ENCODE measurements around the gene CARD9.
A peak's percentile ranks its signal among the peaks of the same experiment; 100 is the strongest.

The CARD9 gene

GRCh38 chr9:136329211-136329627, 44.2 kb downstream of the CARD9 start:
- ChIA-PET CTCF (interaction anchor here (0.6 to 2.9 kb wide), 7 partner anchors 11 to 400 kb away, joined by 3 to 23 read pairs (median 3); no protein-coding TSS in a partner anchor), POLR2A (interaction anchor here (0.7 to 2.0 kb wide), 3 partner anchors 17 to 42 kb away, joined by 3 to 6 read pairs (median 4); no protein-coding TSS in a partner anchor)
- Histone ChIP-seq H3K4me3 (ENCODE audit: low read depth, low read length) (no peak overlapping the region), H3K9me3 (ENCODE audit: control insufficient read depth, insufficient read depth, low read depth, low read length) (no peaks in the 10 kb centered on the region), H3K27ac (ENCODE audit: extremely low read depth, low read depth, low read length) (peak overlapping the region; percentile 66; the same call in 1 of the 2 replicates), H3K36me3 (ENCODE audit: control insufficient read depth in 2 of 2, insufficient read depth in 1 of 2, low read length in 2 of 2) (peaks cover 0 to 11% of the 10 kb centered on the region in 2 experiments; a peak in 1 of 3 replicates), H3K4me1 (ENCODE audit: control insufficient read depth, insufficient read depth, low read length) (peaks cover 8% of the 10 kb centered on the region)
- TF ChIP-seq GLIS2 (tag by site-specific recombination; IDR thresholded peaks at IDR 0.05) (peak; percentile 47), ZIC2 (tag by site-specific recombination; IDR thresholded peaks at IDR 0.05) (peak; percentile 89), ZFHX2 (tag by site-specific recombination; conservative IDR thresholded peaks at IDR 0.05) (peak; percentile 93), EGR2 (tag by site-specific recombination; IDR thresholded peaks at IDR 0.05; ENCODE audit: low read depth) (peak; percentile 89), GLIS1 (tag by site-specific recombination; IDR thresholded peaks at IDR 0.05) (peak; percentile 90), ZNF426 (tag by site-specific recombination; IDR thresholded peaks at IDR 0.05) (no peak)

DNA sequence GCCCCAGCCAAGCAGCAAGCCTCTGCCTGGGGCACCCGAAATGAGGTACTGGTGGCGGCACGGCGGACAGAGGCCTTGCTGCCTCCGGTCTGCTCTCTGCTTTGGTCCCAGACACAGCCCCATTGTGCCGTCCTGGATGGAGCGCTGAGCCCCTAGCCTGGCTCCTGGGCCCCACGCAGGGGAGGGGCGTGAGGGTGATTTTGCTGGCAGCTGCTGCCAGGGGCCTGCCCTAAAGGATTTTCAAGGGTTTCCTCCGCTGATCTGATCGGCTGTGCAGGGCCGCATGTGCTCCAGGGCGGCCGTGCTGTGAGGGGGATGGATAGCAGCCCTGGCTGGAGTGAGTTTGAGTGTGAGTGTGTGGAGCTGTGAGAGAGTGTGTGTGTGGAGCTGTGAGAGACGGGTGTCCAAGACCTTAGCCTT, 44.8 kb downstream of the CARD9 start:
- peaks cover 8% of the 10 kb centered on the region for H3K4me1 ChIP-seq (ENCODE audit: control insufficient read depth, insufficient read depth, low read length)
- peak overlapping the region; percentile 58 for H3K4me3 ChIP-seq (ENCODE audit: low read depth, low read length)
- H3K9me3 ChIP-seq (ENCODE audit: control insufficient read depth, insufficient read depth, low read depth, low read length), result no peaks in the 10 kb centered on the region
- peak overlapping the region; percentile 66; the same call in 1 of the 2 replicates for H3K27ac ChIP-seq (ENCODE audit: extremely low read depth, low read depth, low read length)
- H3K36me3 ChIP-seq (ENCODE audit: control insufficient read depth in 2 of 2, insufficient read depth in 1 of 2, low read length in 2 of 2), result peaks cover 0 to 9% of the 10 kb centered on the region in 2 experiments; a peak in 1 of 3 replicates
- ChIA-PET CTCF (interaction anchor here (0.6 to 2.9 kb wide), 5 partner anchors 11 to 401 kb away, joined by 3 to 23 read pairs (median 3); no protein-coding TSS in a partner anchor), POLR2A (interaction anchor here (0.8 to 2.0 kb wide), 3 partner anchors 18 to 42 kb away, joined by 3 to 8 read pairs (median 6); no protein-coding TSS in a partner anchor)
- TF ChIP-seq ZNF692 (tag by site-specific recombination; IDR thresholded peaks at IDR 0.05) (peak; percentile 89), ZNF600 (tag by site-specific recombination; IDR thresholded peaks at IDR 0.05) (peak; percentile 84), ZNF654 (tag by site-specific recombination; IDR thresholded peaks at IDR 0.05; ENCODE audit: low read depth) (no peak), GLIS2 (tag by site-specific recombination; IDR thresholded peaks at IDR 0.05) (peak; percentile 7; the same call in 1 of the 2 replicates), ZFP41 (tag by site-specific recombination; IDR thresholded peaks at IDR 0.05; ENCODE audit: borderline replicate concordance) (no peak), ZBTB1 (tag by site-specific recombination; IDR thresholded peaks at IDR 0.05) (no peak), MZF1 (tag by site-specific recombination; IDR thresholded peaks at IDR 0.05; ENCODE audit: borderline replicate concordance) (no peak), ZNF510 (tag by site-specific recombination; IDR thresholded peaks at IDR 0.05; ENCODE audit: insufficient replicate concordance) (no peak), ZFP69B (tag by site-specific recombination; IDR thresholded peaks at IDR 0.05) (peak; percentile 75), ZNF146 (tag by site-specific recombination; IDR thresholded peaks at IDR 0.05) (no peak), SP2 (tag by site-specific recombination; IDR thresholded peaks at IDR 0.05) (0 out of 2 replicates have a peak, but pooled peaks have one; percentile 10), ZNF112 (tag by site-specific recombination; IDR thresholded peaks at IDR 0.05) (no peak), ZNF488 (tag by site-specific recombination; IDR thresholded peaks at IDR 0.05) (no peak), ZNF404 (tag by site-specific recombination; IDR thresholded peaks at IDR 0.05) (no peak), ZBTB17 (tag by site-specific recombination; IDR thresholded peaks at IDR 0.05) (peak; percentile 86), ZNF266 (tag by site-specific recombination; IDR thresholded peaks at IDR 0.05; ENCODE audit: low read depth) (no peak), ZBTB48 (tag by site-specific recombination; IDR thresholded peaks at IDR 0.05) (peak; percentile 80), ZNF792 (tag by site-specific recombination; IDR thresholded peaks at IDR 0.05) (no peak), BCL11B (tag by site-specific recombination; IDR thresholded peaks at IDR 0.05; ENCODE audit: low read depth) (no peak), ZIC2 (tag by site-specific recombination; IDR thresholded peaks at IDR 0.05) (no peak), WT1 (tag by site-specific recombination; IDR thresholded peaks at IDR 0.05) (no peak), ZNF555 (tag by site-specific recombination; conservative IDR thresholded peaks at IDR 0.05) (no peak), ZNF184 (tag by site-specific recombination; IDR thresholded peaks at IDR 0.05) (no peak)
- TF ChIP-seq, protein P1, sequence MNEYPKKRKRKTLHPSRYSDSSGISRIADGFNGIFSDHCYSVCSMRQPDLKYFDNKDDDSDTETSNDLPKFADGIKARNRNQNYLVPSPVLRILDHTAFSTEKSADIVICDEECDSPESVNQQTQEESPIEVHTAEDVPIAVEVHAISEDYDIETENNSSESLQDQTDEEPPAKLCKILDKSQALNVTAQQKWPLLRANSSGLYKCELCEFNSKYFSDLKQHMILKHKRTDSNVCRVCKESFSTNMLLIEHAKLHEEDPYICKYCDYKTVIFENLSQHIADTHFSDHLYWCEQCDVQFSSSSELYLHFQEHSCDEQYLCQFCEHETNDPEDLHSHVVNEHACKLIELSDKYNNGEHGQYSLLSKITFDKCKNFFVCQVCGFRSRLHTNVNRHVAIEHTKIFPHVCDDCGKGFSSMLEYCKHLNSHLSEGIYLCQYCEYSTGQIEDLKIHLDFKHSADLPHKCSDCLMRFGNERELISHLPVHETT (tag by site-specific recombination; IDR thresholded peaks at IDR 0.05), result no peak
- TF ChIP-seq, protein P2, sequence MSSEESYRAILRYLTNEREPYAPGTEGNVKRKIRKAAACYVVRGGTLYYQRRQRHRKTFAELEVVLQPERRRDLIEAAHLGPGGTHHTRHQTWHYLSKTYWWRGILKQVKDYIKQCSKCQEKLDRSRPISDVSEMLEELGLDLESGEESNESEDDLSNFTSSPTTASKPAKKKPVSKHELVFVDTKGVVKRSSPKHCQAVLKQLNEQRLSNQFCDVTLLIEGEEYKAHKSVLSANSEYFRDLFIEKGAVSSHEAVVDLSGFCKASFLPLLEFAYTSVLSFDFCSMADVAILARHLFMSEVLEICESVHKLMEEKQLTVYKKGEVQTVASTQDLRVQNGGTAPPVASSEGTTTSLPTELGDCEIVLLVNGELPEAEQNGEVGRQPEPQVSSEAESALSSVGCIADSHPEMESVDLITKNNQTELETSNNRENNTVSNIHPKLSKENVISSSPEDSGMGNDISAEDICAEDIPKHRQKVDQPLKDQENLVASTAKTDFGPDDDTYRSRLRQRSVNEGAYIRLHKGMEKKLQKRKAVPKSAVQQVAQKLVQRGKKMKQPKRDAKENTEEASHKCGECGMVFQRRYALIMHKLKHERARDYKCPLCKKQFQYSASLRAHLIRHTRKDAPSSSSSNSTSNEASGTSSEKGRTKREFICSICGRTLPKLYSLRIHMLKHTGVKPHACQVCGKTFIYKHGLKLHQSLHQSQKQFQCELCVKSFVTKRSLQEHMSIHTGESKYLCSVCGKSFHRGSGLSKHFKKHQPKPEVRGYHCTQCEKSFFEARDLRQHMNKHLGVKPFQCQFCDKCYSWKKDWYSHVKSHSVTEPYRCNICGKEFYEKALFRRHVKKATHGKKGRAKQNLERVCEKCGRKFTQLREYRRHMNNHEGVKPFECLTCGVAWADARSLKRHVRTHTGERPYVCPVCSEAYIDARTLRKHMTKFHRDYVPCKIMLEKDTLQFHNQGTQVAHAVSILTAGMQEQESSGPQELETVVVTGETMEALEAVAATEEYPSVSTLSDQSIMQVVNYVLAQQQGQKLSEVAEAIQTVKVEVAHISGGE (tag by site-specific recombination; conservative IDR thresholded peaks at IDR 0.05; ENCODE audit: low read depth), result no peak

Measured in HEK293 (cell line).